ENCODE data around the gene RNF225.
"Not testable (repeated sequence)": the region's sequence is repeated elsewhere in the genome, so short reads cannot be mapped to it uniquely, and the experiment has no call there.

The RNF225 gene

DNA sequence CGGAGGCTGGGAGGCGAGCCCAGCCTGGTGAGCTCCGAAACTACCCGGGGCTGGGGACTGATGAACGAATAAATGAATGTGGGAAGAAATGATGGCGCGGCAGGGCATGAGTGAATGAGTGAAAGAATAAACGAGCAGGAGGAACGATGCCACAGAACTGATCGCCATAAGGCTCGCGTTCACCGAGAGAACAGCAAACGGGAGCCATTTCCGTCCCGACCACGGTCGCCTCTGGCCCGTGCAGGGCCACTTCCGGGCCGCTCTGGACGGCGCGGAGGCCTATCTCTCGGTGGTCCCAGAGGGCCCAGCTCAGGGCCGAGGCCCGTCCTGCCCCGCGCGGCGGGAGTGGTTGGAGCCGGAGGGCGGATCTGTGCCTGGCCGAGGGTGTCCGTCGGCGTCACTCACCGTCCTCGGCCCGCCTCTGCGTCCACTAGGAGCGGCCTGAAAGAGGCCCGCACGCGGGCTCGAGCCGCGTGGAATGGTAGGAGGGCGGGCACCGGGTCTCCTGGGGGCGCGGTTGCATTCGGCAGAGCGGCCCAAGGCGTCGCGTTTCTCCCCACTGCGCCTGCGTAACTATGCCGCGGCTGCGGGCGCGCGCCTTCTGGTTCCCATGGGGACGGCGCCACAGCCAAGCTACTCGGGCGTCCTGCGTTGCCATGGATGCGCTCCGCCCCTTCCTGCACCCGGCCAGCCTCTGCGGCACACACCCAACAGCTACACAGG, 33.0 kb upstream of the RNF225 start, which contains the start of gene ZNF497:
Gene ZNF497 (minus strand): TSS at position 480 of the 723 bp plus-strand sequence. CDS start 5,116 bp downstream, outside the sequence.
- peak; percentile 95 for DNase-seq

DNA sequence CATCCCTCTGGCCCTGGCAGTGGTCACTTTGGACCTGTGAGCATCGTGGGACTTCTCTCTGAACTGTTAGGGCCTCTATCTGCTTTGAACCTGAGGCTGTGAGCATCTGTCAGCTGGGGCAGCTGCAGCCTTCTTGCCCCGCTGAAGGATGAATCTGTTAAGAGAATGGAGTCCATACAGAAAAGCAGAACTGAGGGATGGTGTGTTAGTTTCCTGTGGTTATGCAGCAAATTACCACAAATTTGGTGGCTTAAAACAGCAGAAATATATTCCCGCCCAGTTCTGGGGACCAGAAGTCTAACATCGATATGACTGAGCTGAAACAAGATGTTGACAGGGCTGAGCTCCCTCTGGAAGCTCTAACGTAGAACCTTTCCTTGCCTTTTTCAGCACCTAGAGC, 31.3 kb upstream of the RNF225 start:
- DNase-seq = no peak

DNA sequence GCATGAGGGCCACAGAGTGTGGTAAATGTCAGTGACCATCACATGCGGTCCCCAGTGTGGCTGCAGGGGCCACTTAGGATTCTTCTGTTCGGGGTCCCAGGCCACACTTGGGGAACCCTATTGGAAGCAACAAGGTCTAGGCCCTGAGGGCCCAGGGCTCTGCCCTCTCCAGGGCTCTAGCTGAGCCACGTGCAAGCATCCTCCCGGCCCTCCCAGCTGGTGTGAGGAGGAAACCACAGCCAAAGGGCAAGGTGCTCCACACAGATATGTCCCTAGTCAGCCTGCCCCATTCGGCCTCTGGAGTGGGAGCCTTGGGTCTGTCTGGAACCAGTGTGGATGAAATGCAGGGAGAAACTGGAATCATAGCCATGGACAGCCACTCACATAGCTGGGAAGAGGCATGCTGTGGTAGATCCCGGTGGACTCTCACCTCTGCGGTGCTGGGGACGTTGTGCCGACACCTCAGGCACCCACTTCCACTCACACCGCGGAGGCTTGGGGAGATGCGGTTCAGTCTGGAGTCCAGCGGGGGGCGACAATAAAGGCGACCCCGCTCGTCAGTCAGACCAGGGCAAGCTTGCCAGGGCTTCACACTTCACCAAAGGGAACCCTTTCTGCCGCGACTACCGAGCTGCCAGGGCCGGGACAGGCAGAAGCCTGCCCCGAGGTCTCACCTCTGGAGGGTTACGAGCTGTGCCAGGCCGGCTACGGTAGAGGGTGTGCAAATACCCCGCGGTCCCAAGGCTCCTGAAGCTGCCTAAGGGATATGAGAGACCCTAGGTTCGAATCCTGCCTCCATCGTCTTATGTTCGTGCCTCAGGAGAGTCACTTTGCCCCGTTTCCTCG, 28.6 kb upstream of the RNF225 start:
- DNase-seq = no peak

DNA sequence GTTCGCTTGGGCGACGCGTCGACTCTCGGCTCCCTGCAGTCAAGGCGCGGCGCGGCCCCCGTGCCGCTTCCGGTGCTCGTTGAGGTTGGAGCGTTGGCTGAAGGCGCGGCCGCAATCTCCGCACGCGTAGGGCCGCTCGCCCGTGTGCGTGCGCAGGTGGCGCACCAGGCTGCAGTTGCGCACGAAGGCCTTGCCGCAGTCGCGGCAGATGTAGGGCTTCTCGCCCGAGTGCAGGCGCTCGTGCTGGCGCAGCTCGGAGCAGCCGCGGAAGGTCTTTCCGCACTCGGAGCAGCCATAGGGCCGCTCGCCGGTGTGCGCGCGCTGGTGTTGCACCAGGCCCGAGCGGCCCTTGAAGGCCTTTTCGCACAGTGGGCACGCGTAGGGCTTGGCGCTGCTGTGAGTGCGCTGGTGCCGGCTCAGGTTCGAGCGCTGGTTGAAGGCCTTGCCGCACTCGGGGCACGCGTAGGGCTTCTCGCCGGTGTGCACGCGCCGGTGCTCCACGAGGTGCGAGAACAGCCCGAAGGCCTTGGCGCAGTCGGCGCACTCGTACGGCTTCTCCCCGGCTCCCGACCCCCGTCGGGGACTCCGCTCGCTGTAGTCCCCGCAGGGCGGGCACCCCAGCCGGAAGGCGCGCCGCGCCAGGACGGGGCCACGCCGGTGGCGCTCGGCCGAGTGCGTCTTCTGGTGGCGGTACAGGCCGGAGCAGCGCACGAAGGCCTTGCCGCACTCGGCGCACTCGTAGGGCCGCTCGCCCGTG, 27.6 kb upstream of the RNF225 start:
- no peak for DNase-seq

DNA sequence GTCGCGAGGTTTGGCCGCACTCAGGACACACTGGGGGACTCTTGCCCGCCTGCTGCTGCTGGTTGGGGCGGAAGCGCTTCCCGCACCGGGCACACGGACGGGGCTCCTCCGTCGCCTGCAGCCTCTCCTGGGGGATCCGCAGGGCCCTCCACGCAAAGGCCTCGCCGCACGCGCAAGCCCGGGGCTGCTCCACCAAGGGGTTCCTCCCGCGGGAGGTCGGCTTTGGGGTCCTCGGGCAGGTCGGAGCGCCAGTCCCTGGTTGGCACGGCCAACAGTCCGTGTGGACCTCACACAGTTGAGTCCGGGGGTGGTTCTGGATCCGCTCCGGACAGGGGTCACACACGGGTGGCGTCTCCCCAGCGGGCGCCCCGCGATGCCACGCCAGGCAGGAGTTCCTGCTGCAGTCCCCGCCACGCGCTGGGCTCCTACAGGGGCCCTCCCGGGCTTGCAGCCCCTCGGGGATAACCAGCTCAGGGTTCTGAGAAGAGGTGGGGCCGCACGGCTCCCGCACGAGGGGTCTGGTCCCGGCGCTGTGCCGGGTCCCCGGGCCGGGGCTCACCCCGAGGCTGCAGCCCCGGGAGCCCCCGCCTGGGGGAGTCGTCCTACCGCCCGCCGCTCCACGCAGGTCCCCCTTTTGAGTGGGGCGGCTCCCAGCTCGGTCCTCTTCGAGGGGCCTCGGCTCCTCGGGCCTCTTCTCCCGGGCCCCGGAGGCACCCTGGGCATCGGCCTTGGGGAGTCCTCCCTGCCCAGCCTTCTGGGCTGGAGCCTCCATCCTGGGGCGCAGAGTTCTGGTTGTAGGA, 26.7 kb upstream of the RNF225 start:
- no peak for DNase-seq

DNA sequence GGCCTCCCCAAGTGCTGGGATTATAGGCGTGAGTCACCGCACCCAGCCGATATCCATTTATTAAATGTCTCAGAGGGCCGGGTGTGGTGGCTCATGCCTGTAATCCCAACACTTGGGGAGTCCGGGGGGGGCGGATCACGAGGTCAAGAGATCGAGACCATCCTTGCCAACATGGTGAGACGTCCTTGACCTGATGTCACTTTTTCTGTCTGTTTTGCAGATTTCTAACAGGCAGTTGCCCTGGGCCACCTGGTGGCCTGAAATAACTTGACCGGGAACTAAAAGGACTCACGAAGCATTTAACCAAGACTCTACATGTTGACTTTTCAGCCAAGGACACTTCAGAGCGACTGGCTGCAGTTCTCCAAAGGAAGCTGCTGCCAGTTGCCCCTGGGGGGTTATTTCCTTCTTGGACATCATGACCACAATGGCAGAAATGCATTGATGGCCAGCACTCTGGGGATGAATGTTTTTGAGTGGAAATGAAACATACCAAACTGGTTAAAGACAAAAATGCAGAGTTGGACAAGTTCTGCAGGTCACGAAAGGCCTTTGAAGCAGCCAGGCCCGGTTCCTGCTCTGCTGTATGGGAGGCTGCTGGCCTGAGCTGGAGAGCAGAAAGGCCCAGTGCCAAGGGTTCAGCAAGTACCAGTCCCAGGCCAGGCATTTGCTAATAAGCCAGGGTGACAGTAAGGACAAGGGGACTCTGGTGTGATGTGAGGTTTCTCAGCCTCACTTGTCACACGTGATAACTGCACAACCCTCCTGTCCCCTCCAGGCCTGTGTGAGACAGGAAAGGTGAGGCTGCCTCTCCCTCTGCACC, 22.9 kb upstream of the RNF225 start:
- no peak for DNase-seq

DNA sequence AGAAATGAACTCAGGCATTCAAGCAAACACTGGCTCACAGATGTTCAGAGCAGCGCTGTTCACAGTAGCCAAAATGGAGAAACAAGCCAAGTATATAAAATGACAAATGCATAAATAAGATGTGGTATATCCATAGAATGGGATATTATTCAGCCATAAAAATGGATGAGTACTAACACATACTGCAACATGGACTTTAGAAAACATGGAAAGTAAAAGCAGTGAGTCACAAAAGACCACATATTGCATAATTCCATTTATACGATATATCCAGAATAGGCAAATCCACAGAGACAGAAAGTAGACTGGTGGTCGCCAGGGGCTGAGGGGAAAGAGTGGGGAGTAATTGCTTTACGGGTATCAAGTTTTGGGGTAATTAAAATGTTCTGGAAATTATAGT, 21.3 kb upstream of the RNF225 start:
- no peak for DNase-seq

DNA sequence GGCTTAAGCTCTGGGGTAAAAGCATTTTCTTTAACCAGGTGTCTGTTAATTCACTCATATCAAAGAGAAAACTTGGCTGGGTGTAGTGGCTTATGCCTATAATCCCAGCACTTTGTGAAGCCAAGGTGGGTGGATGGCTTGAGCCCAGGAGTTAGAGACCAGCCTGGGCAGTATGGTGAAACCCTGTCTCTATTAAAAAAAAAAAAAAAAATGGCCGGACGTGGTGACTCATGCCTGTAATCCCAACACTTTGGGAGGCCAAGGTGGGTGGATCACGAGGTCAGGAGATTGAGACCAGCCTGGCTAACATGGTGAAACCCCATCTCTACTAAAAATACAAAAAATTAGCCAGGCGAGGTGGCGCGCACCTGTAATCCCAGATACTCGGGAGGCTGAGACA, 18.7 kb upstream of the RNF225 start:
- not testable (repeated sequence) for DNase-seq

DNA sequence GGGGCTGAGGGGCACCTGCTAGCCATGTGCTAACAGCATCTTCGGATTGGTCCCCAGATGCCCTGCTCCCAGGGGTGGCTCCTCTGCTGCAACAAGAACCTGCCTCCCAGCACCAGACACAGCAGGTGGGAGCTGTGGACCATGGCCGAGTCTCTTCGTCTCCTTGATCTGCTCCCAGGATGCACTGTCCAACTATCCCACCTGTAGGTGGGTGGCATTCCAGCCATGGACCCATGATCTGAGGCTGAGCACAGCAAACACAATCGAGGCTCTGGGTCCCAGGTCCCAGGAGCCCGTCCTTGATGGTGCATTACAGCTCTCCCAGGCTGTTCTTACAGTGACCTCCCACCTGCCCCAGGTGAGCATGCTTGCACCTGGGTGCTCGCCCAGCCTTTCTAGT, 16.2 kb upstream of the RNF225 start:
- no peak for DNase-seq

DNA sequence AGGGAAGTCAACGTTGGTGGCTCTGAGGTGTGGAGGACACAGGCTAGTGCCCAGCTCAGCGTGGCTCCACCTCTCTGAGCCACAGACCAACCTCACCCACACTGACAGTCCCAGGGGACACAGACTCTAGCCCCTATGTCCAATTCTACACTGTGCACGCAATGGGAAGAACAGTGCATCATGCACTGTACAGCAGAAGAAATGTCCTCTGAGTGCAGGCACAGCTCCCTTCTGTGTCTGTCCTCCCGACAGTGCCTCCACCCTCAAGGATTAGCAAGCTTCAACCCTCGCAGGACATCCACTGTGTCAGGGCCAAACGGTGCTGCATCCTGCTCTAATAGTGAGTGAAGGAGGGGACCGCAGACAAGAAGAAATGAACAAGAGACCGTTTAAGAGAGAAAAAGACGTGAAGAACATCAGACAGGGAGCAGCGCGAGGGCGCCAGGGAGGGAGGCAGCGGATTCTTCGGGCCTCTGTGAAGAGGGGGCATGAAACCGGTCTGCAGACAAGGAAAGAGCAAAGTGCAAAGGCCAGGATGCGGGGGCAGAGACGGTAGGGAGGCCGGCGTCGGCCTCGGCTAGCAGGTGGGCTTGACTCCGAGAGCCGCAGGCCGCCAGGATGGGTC, 15.3 kb upstream of the RNF225 start:
- DNase-seq = no peak

DNA sequence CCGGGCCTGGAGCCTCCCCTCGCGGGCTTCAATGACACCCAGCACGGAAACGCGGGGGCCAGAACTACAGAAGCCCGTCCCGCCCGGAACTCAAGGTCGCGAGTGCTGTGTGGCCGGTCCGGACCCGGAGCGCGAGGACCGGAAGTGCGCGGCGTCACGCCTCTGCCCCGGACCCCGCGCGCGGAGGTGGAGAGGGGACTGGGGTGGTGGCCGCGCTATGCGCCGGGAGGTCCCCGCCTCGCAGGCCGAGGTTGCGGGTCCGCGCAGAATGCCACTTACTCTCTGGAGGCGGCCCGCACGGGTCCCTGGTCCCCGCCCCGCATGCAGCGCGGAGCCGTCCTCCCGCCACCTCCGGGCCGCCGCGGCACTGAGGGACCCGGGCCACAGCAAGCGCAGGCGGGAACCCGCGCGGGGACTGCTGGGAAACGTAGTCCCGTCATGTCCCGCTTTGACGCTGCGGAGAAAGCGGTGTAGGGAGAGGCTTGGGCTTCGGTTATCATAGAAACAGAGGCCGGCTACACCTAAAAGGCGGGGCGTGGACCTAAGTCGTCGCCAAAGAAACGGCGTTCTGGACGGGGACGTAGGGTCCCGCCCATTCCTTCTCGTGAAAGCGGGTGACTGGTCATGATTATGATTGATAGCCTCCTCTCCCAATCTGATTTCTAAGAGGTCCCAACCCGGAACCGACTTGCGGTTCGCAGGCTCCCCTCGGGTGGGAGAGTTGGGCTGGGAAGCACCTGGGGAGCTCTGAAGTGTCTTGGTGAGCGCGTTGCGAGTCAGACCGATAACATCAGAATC, 14.6 kb upstream of the RNF225 start, which contains the start of gene ZNF837:
Gene ZNF837 (minus strand): TSS at position 369 of the 798 bp plus-strand sequence. CDS start 11,698 bp downstream, outside the sequence.
- peak; percentile 99 for DNase-seq

DNA sequence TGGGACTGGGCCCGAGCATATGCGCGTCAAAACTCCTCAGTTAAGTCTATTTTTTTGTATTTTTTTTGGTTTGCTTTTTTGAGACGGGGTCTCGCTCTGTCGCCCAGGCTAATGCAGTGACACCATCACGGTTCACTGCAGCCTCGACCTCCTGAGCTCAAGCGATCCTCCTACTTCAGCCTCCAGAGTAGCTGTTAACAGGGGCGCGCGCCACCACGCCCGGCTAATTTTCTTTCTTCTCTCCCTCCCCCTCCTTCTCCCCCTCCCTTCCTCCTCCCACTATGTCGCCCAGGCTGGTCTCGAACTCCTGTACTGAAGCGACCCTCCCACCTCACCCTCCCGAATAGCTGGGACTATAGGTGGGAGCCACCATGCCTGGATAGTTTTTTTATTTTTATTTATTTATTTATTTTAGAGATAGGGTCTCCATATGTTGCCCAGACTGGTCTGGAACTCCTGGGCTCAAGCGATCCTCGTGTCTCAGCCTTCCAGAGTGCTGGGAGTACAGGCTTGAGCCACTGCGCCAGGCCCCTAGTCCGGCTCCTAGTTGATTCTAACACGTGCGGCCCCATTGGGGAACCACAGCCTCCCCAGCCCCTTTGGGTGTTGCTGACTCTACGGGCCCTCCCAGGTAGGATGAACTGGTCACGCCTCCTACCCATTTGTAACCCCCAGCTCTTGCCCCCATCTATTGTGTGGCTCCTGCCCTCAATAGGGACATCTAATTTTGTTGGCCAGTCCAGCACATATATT, 13.8 kb upstream of the RNF225 start:
- DNase-seq = no peak

DNA sequence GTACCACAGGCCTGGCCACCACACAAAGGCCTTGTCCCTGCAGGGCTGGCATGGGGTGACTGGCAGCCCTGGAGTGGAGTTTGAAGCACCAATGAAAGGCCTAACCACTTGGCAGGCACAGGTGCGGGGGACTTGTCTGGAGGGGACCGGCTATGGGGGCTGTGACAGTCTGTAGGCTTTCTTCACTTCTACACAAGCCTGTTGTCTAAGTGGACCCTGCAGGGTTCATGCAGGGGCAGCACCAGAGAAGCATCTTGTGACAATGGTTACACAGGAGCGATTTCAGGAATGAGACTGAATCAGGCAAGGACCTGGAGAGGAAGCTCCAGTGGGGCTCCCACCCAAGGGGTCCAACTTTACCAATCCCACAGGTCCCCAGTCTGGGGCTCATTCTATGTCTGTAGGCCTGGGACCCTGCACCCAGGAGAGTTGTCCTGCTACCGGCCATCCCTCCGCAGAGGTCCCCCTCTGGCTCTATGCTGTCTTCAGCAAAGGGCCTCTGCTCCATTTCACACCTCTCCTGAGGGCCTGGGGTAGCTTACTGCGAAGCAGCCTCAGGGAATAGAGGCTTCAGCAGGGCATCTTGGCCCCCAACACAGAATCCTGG, 12.4 kb upstream of the RNF225 start:
- DNase-seq = no peak

DNA sequence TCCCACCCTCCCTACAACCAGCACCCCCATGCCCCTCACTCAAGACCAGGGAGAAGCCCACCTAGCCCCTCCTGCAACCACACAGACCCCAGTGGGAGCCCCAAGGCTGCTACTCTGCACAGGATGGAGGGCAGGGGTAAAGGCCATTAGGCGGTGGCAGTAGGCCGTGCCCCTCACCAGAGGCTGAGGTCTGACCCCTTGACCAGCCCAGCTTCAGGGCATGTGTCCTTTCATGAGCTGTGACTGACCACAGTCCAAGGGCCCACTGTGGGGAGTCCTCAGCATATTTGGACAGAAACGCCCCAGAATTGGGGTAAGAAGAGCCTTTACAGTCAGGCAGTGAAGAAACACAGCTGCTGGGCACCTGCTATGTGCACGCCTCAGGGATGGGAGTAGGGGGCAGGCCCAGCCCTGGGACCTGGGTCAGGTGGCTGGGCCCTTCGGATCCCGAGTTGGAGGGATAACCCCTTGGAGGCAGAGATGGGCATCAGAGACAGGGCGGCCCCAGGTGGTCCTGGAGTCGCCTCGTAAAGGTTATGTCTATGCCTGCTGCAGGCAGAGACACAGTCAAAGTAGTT, 10.1 kb upstream of the RNF225 start:
- no peak for DNase-seq

DNA sequence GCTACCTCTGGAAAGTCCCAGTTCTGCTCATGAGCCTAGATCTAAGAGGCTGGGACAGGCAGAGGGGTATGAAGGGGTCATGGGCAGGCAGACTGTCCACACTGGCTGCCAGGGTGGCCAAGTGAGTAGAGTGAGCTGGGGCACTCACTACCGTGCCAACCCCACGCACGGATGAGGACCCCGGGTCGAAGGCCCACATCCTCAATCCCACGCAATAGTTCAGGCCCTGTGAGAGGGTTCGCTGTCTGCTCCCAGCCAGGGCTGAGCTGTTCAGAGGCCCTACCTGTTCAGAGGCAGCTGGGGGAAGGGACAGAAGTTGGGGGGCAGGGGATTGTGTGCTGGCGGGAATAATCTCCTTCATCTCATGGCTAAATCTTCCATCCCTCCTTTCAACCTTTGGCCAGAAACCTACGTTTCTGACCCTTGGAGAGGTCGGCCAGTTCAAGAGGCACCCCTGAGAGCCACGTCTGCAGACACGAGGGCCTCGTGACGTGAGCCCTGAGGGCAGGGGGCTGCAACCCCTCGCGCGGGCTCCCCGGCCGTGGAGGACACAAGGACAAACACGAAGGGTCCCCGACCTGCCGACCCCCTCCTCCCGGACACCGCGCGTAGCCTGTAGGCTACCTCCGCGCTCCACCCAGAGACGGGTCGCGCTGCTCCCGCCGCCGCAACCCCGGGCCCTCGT, 9.4 kb upstream of the RNF225 start:
- DNase-seq = no peak

DNA sequence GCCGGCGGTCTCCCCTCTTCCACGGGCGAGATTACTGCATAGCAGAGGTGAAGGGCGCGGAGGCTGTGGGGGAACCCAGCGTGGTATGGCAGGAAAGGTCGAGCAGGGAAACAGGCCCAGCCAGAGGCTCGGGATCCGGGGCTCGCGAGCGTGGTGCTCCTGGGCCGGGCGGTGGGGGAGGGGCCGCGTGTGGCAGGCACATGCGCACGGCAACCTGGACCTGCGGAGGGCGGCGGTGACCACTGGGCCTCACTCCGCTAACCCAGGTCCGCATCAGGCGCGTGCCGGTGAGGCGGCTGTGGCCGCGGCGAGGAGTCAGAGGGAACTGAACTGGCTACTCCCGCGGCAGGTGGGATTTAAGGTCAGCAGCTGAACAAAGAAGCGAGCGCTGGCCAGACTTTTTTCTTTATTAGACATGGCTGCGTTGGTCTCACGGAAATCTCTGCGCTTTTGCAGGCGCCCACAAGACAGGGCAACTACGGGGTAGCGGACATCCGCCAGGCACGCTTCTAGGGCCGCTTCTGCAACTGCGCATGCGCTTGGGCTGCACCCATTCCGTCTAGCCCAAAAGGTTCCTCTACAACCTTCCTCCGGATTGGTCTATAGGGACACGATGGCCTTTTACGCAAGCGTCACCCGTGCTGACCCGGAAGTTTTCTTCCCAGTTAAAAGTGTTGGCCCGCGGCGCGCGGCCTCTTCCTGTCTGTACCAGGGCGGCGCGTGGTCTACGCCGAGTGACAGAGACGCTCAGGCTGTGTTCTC, 8.7 kb upstream of the RNF225 start, which contains the start of gene RPS5:
Gene RPS5 (plus strand): TSS at position 694 of the 762 bp plus-strand sequence. CDS start 869 bp downstream, outside the sequence.
- DNase-seq = peak; percentile 98
